HG03520 (cell line): ENCODE data around the gene ABCD1.
"Not testable (repeated sequence)": the region's sequence is repeated elsewhere in the genome, so short reads cannot be mapped to it uniquely, and the experiment has no call there.

Experiments
- ATAC-seq: cut with Tn5 transposase; IDR thresholded peaks from one replicate; pipeline ENCODE4 v1.9.1; 2021; ENCODE audit warnings: mild to moderate bottlenecking, moderate library complexity; ENCODE audit not compliant: unreplicated experiment

The ABCD1 gene

DNA sequence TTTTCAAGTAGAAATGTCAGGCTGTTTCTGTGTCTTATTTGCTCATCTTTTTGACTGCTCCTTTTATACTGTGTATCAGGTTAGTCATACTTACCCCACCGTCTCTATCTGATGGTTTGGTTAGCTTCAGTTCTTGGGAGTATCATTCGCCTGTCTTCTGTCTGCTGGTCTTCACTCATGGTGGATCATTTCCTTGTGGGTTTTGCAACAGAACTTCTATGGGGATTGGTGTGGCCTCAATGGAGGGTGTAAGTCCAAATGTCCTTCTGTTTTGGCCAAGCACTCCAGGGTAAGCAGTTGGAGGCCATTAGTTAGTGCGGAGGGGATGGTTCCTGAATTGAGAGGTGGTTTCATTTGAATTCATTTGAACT, 7.2 kb downstream of the ABCD1 start:
- no peak for ATAC-seq

DNA sequence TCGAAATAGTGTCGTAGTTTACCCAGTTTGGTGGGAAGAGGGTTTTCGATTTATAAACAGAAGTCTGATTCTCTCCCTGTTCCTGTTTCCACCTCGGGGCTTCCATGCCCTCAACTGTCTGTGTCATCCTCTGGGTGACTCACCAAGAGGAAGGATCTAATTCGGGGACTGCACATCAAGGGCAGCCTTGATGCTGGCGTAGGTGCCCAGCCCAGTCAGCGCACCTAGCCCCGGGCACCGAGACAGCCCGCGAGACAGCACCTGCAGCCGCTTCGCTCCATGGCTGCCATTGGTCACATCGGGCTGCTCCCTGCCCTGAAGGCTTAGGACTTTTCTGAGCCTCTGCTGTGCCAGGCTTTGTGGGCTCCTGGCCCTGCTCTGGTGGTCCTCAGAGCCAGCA, 7.7 kb downstream of the ABCD1 start:
- ATAC-seq, result no peak

DNA sequence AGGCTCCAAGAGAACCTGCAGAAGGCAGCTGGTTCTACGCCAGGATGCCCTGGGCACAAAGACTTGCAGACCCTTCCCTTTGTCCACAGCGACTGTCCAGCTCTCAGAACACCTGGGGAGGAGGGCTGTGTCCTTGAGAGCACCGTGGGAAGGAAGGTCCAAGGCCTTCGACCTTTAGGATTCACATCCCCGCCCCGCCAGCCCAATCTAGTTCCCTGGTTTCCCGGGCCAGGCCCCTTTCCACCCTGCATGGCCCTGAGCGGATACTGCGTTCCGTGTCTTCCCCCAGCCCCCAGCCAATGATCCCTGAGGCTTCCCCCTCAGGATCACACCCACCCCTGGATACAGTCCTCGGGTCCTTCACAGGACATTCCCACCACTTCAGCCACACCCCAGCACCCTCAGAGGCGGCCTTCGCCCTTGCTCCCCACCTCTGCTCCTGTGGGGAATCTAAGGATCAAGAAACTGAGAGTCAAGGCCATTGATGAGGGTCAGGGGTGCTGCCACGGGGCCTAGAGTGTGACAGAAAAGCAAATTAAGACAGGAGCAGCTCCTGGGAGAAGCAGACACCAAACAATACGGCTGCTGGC, 9.1 kb downstream of the ABCD1 start:
- no peak for ATAC-seq

DNA sequence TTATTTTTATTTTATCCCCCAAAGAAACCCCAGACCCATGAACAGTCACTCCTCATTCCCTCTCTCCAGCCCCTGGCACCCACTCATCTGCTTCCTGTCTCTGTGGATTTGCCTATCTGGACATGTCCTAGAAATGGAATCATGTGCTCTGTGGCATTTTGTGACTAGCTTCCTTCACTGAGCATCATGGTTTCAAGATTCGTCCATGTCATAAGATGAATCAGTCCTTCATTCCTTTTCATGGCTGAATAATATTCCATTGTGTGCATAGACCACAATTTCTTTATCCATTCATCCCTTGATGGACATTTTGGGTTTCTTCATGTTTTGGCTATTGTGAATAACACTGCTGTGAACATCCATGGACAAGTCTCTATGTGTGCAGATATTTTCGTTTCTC, 10.2 kb downstream of the ABCD1 start:
- no peak for ATAC-seq

DNA sequence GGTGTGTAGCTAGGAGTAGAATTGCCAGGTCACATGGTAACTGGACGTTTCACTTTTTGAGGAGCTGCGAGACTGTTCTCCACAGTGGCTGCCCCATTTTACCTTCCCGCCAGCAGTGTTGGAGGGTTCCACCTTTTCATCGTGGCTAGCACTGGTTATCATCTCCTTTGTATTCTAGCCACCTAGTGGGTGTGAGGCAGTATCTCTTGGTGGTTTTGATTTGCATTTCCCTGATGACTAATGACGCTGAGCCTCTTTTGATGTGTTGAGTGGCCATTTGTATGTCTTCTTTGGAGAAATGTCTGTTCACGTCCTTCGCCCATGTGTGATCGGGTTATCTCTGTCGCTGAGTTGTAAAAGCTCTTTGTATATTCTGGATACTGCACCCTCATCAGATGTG, 10.6 kb downstream of the ABCD1 start:
- no peak for ATAC-seq

DNA sequence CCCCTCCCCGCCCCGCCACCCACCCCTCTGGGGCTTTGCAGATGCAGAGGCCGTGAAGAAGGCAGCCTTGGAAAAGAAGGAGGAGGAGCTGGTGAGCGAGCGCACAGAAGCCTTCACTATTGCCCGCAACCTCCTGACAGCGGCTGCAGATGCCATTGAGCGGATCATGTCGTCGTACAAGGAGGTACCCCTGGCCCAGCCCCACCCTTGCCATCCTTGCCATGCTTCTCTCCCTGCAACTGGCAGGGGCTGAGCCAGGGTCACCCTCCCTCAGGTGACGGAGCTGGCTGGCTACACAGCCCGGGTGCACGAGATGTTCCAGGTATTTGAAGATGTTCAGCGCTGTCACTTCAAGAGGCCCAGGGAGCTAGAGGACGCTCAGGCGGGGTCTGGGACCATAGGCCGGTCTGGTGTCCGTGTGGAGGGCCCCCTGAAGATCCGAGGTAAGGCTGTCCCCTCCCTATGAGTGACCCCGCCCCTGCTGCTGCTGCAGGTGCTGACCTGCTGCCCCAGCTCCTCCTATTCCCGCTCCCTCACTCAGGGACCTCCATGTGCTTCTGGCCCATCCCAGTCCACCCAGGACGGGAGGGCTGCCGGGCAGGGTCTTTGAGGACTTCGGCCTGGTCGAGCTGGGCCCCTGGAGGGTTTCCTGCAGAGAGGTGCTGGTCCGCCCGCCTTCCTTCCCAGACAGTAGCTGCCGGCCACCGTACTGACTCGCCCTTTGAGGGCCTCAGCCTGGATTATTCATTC, 11.6 kb downstream of the ABCD1 start:
- no peak for ATAC-seq

DNA sequence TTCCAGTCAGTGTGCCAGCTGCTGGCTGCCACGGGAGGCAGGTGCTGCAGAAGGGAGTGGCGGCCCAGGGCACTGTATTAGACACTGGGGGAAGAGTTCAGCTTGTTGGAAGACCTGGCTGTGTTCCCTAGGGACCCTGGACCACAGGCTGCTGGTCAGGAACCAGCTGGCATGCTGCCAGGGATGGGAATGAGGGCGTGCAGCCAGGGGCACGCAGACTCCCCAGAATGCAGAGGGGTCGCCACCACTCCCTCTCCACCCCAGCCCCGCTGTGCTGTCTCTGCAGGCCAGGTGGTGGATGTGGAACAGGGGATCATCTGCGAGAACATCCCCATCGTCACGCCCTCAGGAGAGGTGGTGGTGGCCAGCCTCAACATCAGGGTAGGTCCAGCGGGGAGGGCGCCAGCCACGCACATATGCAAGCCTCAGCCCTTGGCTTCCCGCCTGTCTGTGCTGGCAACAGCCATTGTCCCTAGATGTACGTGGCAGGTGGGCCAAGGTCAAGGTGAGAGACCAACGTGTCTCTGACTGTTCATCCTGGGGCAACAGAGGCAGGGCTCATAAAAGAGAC, 12.3 kb downstream of the ABCD1 start:
- no peak for ATAC-seq

DNA sequence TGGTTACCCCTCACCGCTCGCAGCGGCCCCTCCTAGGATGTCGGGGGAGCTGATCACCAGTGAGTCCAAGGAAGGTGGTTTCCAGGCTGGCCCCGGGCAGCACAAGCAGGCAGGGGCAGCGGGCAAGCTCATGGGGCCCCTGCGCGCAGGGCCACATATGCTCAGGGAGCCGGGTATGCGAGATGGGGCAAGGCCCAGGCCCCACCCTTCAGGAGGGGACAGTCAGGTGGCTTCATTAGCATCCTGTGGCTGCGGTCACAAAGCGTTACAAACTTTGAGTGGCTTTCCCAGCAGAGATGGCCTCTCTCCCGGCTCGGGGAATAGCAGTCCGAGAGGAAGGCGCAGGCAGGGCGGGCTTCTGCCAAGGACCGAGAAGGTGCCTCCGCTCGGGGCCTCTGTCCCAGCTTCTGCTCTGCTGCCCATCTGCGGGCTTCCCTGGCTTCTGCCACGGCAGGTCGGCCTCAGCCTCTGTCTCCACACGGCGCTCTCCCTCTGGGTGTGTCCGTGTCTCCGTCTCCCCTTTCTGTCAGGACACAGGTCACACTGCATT, 13.5 kb downstream of the ABCD1 start:
- ATAC-seq, result no peak

DNA sequence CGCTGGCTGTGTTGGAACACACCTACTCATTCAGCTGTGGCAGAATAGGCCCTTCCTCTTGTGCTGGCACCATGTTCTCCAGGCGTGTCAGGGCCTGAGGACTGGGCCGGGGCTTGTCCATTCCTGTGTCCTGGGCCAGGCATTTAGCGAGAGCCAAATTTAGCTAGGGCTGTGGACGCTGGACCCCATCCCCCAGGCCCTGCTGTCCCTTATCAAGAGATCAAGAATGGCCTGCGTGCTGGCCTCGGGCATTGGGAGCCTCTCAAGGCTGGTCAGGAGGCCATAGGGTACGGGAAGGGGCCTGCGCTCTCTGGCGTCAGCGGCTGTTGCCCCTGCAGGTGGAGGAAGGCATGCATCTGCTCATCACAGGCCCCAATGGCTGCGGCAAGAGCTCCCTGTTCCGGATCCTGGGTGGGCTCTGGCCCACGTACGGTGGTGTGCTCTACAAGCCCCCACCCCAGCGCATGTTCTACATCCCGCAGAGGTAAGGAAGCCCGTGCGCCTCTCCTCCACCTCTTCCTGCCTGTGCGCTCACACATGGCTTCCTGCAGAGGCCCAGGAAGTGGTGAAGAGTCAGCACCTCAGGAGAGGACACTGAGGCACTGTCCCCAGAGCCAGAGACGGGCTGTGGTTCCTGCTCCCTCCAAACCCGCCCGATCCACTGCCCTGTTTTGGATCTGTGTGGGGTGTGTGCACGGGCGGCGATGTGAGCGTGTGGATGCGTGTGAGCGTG, 15.3 kb downstream of the ABCD1 start:
- no peak for ATAC-seq

DNA sequence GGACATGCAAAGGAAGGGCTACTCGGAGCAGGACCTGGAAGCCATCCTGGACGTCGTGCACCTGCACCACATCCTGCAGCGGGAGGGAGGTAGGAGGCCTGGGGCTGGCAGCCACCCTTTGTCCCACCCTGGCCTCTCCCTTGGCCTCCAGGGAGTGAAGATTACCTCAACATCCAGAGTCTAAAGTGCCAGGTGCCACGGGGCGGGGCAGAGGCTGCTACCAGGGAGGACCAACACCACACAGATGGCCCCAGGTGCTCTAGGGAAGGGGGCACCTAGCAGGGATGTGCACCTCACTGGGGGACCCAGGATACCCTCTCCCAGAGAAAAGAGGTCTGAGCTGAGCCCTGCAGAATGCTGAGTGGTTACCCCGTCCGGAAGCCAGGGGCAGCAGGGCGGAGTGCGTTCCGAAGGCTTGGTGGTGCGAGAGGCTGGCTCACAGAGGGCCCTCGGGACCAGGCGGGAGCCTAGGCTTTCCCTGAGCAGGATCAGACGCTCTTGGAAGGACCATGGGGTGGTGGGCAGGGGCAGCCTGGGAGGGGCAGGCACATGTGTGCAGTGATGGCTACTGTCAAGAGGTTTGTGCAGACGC, 16.1 kb downstream of the ABCD1 start:
- no peak for ATAC-seq

DNA sequence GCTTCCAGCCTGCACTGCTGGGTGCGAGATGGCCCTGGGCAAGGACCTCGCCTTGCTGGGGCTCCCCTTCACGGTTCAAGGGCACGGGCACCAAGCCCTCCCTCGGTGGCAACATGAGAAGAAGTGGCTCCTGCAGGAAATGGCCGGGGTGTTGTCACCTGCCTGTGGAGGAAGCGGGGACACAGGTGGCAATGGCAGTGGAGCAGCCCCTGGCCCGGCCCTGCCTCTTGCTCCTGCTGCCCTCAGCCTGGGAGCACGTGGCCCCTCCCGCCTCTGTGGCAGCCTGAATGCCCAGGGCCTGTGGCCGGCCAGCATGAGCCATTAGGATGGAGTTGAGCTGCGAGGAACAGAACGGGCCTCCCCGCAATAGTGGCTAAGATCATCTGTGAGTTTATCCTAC, 16.8 kb downstream of the ABCD1 start:
- ATAC-seq, result no peak

DNA sequence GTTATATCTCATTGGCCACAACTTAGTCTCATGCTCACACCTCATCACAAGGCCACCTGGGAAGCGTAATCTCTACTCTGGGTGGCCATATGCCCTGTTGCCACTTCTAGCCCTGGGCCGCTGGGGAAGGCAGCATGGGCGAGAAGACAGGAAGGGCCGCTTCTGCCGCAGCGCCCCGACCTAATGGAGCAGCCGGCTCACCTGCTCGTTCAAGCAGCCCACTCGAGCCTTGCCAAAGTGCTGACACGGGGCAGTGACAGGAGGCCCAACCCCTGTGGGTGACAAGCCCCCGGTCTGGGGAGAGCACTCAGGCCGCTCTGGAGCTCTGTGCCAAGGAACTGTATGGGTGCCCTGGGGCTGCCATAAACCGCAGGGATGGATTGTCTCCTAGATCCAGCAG, 17.5 kb downstream of the ABCD1 start:
- ATAC-seq, result not testable (repeated sequence)

DNA sequence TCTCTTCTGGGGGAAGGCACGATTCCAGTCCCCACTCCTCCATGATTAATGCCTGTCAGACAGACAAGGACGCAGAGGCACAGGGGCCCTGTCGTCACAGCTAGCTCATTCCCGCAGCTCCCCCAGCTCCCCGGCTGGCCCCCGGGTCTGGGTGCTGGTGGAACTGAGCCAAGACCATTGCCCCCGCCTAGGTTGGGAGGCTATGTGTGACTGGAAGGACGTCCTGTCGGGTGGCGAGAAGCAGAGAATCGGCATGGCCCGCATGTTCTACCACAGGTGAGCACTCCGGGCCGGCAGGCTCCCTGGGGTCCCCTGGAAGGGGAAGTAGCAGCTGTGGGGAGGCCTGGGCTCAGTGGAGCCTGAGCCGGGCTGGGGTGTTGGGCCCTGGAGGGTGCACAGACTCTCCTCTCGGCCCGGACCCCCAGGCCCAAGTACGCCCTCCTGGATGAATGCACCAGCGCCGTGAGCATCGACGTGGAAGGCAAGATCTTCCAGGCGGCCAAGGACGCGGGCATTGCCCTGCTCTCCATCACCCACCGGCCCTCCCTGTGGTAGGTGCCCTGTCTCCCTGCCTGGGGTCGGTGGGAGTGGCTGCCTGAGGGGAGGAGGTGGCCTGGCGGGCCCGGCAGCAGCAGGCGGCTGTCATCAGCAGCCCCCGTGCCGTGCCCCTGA, 18.3 kb downstream of the ABCD1 start:
- ATAC-seq, result not testable (repeated sequence)

DNA sequence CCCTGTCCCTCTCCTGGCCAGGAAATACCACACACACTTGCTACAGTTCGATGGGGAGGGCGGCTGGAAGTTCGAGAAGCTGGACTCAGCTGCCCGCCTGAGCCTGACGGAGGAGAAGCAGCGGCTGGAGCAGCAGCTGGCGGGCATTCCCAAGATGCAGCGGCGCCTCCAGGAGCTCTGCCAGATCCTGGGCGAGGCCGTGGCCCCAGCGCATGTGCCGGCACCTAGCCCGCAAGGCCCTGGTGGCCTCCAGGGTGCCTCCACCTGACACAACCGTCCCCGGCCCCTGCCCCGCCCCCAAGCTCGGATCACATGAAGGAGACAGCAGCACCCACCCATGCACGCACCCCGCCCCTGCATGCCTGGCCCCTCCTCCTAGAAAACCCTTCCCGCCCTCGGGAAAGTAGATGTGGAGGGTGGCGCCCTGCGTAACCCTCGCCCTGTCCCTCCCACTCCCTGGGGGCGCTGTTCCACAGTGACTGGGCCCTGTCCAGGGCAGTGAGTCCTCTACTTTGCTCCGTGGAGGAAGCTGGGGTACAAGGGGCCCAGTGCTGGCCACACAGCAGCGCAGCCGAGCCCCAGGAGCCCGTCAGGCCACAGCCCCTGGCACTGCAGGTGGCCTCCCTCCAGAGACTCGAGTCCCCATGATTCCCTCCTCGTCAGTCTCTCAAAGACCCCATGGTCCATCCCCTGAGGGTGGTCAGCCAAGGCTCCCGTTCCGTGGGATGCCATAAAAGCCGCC, 19.0 kb downstream of the ABCD1 start:
- ATAC-seq, result not testable (repeated sequence)

DNA sequence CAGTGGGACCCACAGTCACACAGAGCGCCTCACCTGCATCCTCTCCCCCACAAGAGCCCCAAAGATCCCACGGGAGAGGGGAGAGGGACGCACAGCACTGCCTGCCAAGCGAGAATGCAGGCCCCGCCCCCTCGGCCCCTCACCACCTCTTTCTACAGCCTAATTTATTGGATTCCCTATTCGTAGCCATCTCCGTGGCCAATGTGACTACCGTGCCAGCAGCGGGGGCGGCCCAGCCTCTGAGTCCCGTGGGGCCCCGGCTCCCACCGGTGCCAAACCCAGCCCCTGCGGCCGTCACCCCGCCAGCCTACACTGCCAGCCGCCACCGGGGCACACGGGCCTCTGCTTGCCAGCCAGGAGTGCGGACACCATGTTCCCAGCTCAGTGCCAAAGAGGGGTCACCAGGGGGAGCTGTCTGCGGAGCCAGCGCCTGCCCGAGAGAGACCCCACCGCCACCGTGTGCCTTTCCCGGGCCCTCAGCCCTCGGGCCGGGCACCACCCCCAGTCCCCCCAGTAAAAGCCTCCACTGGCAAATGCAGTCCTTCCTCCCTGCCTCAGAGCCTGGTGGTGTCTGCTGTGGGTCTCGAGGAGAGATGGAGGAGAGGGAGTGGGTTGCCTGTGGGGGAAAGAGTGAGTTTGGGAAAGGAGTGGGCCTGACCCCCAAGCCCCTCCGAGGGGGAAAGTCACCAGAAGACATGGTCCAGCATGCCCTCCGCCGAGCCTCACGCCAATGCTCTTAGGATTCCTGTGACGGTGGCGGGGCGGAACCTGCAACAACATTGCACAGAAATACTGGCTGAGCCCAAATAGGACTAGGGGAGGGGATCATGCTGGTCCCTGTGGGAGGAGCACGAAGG, 19.8 kb downstream of the ABCD1 start:
- no peak for ATAC-seq

DNA sequence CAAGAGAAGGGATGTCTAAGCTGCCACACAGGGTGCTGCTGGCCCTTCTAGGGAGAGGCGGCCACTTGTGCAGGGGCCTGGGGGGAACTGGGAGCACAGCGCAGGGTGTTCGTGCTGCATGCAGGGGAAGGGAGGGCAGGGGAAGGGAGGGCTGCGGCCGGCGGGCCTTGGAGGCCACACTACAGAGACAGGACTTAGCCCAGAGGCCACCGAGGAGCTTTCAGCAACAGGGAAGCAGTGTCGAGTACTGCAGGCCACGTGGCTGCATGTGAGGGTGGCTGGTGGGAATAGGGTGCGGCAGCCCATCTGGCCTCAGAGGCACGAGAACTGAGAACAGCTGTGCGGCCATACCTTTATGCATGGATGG, 20.4 kb downstream of the ABCD1 start:
- ATAC-seq, result not testable (repeated sequence)

DNA sequence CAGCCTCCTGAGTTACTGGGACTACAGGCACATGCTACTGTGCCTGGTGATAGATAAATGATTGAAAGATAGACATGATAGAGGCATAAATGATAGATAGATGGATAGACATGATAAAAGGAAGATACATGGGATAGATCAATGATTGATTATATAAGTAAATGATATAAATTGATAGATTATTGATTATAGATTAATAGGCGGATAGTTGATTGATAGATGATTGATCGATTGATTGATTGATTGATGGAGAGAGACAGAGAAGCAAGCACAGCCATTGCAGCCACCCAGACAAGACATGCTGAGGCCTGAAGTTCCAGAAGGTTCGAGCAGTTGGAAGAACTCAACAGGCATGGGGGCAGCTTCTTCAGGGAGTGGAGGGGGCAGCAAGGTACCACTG, 21.7 kb downstream of the ABCD1 start:
- no peak for ATAC-seq

DNA sequence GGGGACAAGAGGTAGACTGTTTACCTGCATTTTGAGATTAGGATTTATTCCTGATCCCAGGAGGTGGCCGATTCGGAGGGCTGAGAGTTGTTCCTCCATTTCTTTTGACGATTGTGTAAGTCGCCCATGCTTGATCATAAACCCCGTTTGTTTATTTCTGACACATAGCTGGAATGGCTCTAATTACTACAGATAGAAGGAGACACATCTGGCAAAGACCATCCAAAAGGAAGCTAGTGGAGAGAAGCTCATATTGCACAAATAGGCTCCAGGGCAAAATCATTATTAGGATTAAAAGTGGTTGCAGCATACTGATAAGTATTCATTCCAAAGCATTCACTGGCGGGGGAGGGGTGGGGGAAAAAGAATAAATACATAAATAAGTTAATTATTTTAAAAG, 22.3 kb downstream of the ABCD1 start:
- ATAC-seq, result not testable (repeated sequence)

DNA sequence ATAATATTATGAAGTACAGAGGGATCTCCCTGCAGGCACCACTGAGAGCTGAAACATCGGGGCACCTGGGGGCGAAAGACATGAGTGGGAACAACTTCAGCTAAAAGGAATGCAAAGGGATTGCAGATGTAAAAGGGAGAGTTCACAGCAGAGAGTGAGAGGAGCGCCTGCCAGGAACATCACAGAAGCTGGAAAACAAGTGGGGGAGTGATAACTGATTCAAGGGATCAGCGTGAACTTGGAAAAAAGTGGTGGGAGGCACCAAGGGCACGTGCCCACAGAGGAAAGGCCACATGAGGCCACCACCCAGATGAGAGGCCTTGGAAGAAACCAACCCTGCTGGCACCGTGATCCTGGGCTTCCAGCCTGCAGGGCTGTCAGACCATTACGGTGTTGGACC, 24.4 kb downstream of the ABCD1 start:
- not testable (repeated sequence) for ATAC-seq
